ENCODE measurements around the gene GPC2. TPM values are rescaled to one million over a fixed set of nuclear protein-coding genes. Genes with fewer than 3 reads are reported as not detected.
"Not testable (repeated sequence)": the region's sequence is repeated elsewhere in the genome, so short reads cannot be mapped to it uniquely, and the experiment has no call there.

The GPC2 gene
- total and polyA plus RNA-seq, 7 donors: 0.41 to 5.3 (median 0.71) TPM; not detected in 2

DNA sequence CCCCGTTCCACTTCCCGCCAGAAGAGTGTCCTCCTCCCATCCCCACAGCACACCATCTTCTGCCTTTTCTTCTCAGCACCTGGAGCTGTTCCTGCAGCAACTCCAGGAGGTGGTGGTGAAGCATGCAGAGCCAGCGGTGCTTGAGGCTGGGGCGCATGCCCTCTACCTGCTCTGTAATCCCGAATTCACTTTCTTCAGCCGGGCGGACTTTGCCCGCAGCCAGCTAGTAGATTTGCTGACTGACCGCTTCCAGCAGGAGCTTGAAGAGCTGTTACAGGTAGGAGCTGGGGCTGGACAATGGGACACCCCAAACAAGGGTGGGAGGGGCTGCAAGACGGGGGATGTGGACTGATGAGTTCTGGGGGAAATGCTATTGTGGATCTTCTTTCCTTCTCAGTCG, 23.5 kb upstream of the GPC2 start:
- intact Hi-C loops (cut with DNase I): no loop called here
- no peaks in the 10 kb centered on the region for H3K27me3 ChIP-seq
- WGBS, 2 donors: 34 to 78% methylated on average over 11 of the region's 11 CpGs

DNA sequence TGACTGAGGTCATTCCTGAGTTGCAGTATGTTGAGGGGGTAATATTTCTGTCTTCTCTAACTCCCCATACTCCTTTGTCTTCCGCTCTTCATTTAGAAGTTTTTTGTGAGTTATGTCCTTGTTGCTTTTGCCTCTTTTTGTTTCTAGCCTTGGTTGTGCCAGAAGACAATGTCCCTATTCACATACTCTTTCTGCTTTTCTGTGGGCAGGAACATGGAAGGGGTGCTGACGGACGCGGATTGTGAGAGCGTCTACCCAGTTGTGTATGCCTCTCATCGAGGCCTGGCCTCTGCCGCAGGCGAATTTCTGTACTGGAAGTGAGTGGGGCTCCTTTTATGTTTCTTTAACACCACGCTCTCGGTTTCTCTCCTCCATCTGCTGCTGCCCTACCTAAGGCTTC, 21.1 kb upstream of the GPC2 start:
- no peaks in the 10 kb centered on the region for H3K36me3 ChIP-seq
- H3K4me3 ChIP-seq: no peak overlapping the region
- DNase-seq: no peak
- no peaks in the 10 kb centered on the region for H3K9me3 ChIP-seq
- TF ChIP-seq POLR2A (IDR thresholded peaks at IDR 0.05) (no peak), CTCF (IDR thresholded peaks at IDR 0.05) (no peak), EP300 (IDR thresholded peaks at IDR 0.05) (no peak), POLR2AphosphoS5 (IDR thresholded peaks at IDR 0.05) (no peak)
- no peaks in the 10 kb centered on the region for H3K4me1 ChIP-seq
- no peaks in the 10 kb centered on the region for H3K27me3 ChIP-seq
- WGBS, 2 donors: 94 to 95% methylated on average over 10 of the region's 10 CpGs
- intact Hi-C loops (cut with DNase I): no loop called here
- H3K27ac ChIP-seq: no peak overlapping the region

More for the DNA sequence above, 23.5 kb upstream of the GPC2 start:
- H3K27ac ChIP-seq: no peak overlapping the region
- TF ChIP-seq EP300 (IDR thresholded peaks at IDR 0.05): no peak
- TF ChIP-seq POLR2AphosphoS5 (IDR thresholded peaks at IDR 0.05): no peak
- TF ChIP-seq CTCF (IDR thresholded peaks at IDR 0.05): no peak
- no peak for TF ChIP-seq POLR2A (IDR thresholded peaks at IDR 0.05)
- no peaks in the 10 kb centered on the region for H3K4me1 ChIP-seq
- no peaks in the 10 kb centered on the region for H3K9me3 ChIP-seq
- no peak overlapping the region for H3K4me3 ChIP-seq
- no peaks in the 10 kb centered on the region for H3K36me3 ChIP-seq
- no peak for DNase-seq

GRCh38 chr7:100195901-100196322, 18.7 kb upstream of the GPC2 start:
- intact Hi-C loops (cut with DNase I); H3K4me3 ChIP-seq: not testable (repeated sequence)
- WGBS, 2 donors: 87 to 94% methylated on average over 6 of the region's 6 CpGs

DNA sequence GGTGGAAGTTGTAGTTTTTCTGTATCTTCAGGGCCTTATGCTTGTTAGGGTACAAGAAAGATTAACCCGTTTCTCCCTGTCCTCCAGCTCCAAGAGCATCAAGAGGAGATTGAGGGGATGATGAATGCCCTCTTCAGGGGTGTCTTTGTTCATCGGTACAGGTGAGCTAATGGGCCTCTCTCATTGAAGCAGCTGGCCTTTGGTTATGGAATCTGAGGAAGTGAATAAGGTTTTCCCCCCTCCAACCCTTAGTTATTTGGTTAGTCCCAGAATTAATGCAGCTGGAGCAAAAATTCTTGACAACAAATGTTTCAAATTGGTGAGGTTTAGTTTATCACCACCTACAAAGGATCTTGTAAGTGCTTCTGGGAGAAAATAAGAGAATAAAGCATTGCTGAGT, 18.0 kb upstream of the GPC2 start:
- Histone ChIP-seq H3K36me3 (no peaks in the 10 kb centered on the region), H3K4me3 (no peak overlapping the region), H3K27ac (no peak overlapping the region), H3K4me1 (no peaks in the 10 kb centered on the region), H3K27me3 (no peaks in the 10 kb centered on the region), H3K9me3 (no peaks in the 10 kb centered on the region)
- intact Hi-C loops (cut with DNase I): no loop called here
- no peak for DNase-seq
- 79 to 82% methylated on average over 2 of the region's 2 CpGs for WGBS, 2 donors
- no peak for TF ChIP-seq EP300 (IDR thresholded peaks at IDR 0.05)
- no peak for TF ChIP-seq CTCF (IDR thresholded peaks at IDR 0.05)
- TF ChIP-seq POLR2AphosphoS5 (IDR thresholded peaks at IDR 0.05): no peak
- no peak for TF ChIP-seq POLR2A (IDR thresholded peaks at IDR 0.05)

More at GRCh38 chr7:100195901-100196322, 18.7 kb upstream of the GPC2 start:
- H3K4me1 ChIP-seq, H3K27me3 ChIP-seq, DNase-seq, H3K36me3 ChIP-seq, H3K9me3 ChIP-seq, H3K27ac ChIP-seq: not testable (repeated sequence)

- DNase-seq: no peak
- intact Hi-C loops (cut with DNase I): no loop called here
- Histone ChIP-seq H3K36me3 (no peaks in the 10 kb centered on the region), H3K4me1 (no peaks in the 10 kb centered on the region), H3K4me3 (no peak overlapping the region), H3K9me3 (no peaks in the 10 kb centered on the region), H3K27ac (no peak overlapping the region), H3K27me3 (no peaks in the 10 kb centered on the region)
- WGBS, 2 donors: 65 to 96% methylated on average over 3 of the region's 3 CpGs
- no peak for TF ChIP-seq CTCF (IDR thresholded peaks at IDR 0.05)
- no peak for TF ChIP-seq POLR2A (IDR thresholded peaks at IDR 0.05)
- no peak for TF ChIP-seq POLR2AphosphoS5 (IDR thresholded peaks at IDR 0.05)
- TF ChIP-seq EP300 (IDR thresholded peaks at IDR 0.05): no peak
These were observed 15.8 kb upstream of the GPC2 start for GRCh38 chr7:100192969-100193368.

DNA sequence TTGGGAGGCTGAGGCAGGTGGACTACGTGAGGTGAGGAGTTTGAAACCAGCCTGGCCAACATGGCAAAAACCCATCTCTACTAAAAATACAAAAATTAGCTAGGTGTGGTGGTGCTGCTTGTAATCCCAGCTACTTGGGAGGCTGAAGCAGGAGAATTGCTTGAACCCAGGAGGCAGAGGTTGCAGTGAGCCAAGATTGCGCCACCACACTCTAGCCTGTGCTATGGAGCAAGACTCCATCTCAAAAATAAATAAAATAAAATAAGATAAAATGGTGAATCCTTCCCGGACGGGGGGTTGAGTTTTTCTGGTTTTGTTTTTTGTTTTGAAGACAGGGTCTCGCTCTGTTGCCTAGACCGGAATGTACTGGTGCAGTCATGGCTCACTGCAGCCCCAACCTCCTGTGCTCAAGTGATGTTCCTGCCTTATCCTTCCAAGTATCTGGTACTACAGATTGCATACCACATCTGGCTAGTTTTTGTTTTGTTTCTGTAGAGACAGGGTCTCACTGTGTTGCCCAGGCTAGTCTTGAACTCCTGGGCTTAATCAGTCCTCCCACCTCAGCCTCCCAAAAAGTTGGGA, 15.2 kb upstream of the GPC2 start:
- H3K27me3 ChIP-seq; H3K36me3 ChIP-seq; H3K9me3 ChIP-seq; H3K27ac ChIP-seq; DNase-seq; intact Hi-C loops (cut with DNase I); H3K4me1 ChIP-seq; H3K4me3 ChIP-seq: not testable (repeated sequence)
- 81 to 92% methylated on average over 6 of the region's 6 CpGs for WGBS, 2 donors
